KG1 (cell line): Measurements from ENCODE around the gene POLR2M.
A peak's percentile ranks its signal among the peaks of the same experiment; 100 is the strongest.

Experiments
- DNase-seq: peaks from one replicate; lab custom pipeline; 2025; lab: John Stamatoyannopoulos, UW

POLR2M gene

DNA sequence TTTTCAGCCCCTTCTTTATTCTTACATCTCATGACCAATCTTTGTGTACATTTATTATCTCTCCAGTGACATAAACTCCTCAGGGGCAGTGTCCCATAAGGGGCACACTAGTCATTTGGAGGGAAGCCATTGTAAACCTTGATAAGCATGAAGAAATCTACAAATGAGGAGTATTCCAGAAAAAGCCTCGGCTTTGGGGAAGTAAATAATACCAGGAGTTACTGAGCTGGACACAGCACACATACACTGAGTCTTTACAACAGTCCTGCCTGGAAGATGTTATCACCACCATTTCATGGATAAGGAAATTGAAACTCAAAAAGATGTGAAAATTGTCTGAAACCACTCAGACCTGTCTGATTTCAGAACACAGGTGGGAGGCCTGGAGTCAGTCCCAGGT lies 15.4 kb upstream of the POLR2M start:
- DNase-seq: no peak

DNA sequence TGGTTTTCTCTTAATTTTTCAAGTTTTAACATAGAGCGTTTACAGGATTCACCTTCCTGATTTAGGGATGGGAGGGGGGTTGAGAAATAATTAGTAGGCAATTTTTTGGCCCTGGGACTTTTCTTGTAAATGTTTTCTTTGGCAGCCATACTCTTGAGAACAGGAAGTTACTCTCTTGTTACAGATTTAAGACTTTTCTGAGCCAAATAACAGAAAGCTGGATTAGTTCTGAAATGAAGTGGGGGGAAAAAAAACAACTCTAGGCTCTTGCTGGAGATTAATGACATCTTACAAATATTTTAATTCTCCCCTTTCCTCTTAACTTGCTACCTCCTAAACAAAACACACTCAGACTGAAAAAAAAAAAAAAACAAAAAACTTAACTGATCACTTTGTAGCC lies 13.8 kb upstream of the POLR2M start:
- DNase-seq: no peak

DNA sequence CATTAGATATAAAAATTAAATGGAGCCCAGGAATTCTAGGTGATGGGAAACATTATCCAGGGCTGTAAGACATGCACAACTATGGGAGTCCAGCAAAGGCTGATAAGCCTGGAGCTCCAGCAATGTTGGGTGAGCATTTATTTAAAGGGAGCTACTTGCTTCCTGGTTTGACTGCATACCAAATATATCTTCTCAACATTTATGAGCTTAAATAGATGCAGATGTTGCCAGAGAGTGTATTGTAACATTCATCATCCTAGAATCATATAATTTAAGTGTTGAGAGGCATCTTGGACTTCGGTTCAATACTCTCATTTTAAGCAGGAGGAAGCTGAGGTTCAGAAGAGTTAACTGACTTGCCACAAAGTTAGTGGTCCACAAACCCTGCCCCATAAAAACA lies 12.2 kb upstream of the POLR2M start:
- no peak for DNase-seq

DNA sequence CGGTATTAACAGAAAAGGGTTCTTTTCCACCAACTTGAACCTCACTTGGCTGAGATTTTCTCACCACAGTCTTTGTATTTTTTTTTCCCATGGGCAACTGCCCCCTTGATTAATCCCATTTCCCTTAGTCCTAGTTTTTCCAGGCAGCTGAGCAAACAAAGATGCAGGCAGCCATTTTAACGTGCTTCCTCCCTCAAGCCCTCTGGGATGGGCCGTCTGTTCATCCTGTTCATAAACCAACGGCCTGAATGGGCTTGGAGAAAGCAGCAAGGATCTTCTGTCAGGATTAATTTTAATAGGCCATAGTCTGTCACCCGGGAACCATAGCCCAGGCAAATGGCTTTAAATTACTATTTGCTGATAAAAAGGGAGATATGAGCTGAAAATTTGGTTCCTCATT lies 10.4 kb upstream of the POLR2M start:
- no peak for DNase-seq

DNA sequence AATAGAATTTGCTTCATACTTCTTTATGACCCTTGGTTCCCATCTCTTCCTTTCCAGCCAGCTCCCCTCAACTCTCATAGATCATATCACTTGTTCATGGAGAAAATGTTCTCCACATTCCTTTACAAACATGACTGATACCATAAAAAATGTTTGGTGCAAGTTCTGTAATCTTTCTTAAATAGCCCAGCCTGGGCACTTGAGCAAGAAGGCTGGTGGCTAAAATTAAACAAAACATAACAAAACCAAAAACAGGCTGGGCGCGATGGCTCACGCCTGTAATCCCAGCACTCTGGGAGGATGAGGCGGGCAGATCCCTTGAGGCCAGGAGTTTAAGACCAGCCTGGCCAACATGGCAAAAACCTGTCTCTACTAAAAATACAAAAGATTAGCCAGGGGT lies 8.9 kb upstream of the POLR2M start:
- no peak for DNase-seq

DNA sequence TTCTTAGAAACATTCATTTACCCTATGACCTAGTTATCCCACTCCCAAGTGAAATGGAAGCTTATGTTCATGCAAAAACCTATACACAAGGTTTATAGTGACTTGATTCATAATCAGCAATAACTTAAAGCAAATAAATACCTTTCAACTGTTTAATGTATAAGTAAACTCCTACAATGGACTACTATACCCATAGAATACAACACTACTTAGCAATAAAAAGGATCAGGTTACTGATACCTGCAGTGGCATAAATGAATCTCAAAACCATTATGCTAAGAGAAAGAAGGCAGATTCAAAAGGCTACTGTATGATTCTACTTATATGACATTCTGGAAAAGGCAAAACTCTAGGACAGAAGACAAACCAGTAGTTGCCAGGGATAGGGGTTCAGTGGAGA lies 8.3 kb upstream of the POLR2M start:
- DNase-seq: no peak

DNA sequence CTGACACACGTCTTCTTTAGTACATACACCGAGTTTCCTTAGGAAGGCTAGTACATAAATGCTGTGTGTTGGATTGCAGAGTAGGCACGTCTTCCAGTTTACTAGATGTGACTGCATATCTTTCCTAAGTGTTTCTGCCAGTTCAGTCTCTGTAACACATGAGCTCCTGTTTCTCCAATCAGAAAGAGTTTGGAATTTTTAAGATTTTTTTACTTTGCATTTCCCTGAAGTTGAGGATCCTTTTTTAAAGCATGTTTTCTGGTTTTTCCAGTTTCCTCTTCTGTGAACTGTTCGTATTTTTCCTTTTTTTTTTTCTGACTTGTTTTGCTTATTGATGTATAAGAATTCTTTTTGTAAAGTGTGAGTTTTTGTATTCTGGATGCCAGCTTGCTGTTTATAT lies 7.5 kb upstream of the POLR2M start:
- DNase-seq: no peak

DNA sequence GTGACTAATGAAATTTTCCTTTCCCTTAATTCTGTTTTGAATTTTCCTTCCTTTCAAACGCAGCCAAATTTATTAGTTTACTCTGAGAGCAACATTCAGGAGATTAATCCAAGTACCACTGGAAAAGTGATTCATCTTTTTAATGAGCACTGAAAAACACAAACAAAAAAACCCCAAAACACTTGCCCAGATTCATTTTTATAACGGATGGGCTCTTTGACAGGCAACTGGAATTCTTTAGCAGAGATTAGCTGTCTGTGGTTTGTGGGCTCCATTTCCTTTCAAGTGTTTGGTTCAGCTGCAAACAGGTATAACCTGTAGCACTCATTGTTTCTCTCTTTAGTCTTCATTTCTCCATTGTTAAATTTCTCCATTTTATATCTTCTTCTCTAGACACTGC lies 3.1 kb upstream of the POLR2M start:
- DNase-seq: no peak

DNA sequence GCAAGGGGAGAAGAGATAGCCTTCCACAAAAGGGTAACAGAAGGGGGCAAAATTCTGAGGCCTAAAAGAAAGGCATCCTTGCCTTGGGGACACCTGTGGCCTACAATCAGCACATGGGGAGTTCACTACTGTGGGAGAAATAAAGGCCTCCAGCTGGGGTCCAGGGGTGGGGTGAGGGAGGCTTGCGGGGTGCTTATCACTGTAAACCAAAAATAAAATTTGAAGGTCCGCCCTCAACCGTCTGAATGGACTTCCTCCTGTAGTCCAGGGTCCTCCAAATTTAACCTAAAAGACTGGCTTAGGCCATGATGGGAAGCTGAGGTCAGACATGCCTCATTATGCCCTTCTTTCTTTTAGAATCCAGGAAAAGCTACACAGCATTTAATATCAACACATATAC lies 2.1 kb upstream of the POLR2M start:
- DNase-seq: no peak

DNA sequence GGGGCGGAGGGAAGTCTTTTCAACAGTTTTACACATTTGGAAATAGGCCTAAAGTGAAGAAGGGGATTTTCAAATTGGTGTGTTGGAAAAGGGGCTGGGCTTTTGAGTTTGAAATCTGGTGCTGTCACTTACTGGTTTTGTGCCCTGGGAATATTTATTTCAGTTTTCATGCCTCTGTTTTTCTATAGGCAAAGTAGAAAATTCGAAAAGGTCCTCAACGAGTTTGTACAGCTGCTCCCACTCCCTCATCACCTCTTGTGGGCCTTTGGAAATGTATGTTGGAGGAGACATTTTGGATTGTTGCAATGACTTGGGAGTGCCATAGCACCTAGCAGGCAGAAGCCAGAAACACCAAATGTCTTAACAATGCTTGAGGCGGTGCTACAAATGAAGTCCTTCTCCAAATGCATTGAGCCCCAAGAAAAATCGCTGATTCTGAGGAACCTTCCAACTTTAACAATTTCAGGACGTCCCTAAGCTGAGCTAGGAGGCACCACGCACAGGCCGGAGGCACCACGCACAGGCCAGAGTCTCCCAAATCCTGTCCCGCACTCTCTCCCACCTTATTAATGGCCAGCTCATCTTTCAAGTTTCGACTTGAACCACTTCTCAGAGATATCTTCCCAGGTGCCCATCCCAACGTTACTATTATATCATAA lies 639 bp upstream of the POLR2M start:
- DNase-seq: no peak

DNA sequence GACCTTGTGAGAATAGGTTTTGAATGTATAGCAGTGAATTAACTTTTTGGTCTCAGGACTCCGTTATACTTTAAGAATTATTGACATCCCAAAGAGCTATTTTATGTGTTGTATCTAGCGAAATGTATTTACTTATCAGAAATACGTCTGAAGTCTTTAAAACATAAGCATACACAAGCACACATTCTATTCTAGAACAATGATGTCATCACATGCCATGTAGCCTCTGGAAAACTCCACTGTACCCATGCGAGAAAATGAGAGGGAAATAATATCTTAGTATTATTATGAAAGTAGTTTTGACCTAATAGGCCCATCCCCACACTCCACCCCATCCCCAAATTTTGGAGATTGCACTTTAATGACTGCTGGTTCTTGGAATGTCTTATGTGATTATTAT lies 1.5 kb downstream of the POLR2M start:
- no peak for DNase-seq

DNA sequence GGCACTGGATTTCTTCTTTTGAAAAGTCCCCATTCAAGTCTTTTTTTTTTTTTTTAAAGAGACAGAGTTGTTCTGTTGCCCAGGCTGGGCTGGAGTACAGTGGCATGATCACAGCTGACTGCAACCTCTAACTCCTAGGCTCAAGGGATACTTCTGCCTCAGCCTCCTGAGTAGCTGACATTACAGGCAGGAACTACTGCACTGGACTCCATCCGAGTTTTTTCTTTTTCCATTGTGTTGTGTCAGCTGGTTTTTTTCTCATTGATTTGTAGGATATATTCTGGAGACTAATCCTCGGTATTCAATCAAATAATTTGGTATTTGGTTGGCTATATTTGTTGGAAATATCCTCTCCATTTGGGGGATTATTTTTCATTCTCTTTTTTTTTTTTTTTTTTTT lies 11.8 kb downstream of the POLR2M start:
- no peak for DNase-seq

DNA sequence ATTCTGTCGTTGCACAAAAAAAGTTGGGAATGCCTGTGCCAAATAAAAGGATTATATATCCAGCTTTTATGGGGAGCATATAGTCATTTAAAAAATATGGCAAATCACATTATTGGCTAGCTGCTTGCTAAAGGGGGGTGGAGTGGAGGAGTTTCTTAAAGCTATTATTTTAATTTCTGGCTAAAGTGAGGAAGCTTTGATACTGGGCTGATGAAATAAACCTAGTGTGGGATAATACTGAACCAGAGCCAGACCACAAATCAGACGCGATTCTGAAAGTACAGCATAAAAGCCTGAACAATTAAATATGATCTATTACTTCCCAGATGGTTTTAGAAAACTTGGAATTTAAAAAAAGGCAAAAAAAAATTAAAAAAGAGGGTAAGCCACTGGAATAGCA lies 14.4 kb downstream of the POLR2M start:
- no peak for DNase-seq

DNA sequence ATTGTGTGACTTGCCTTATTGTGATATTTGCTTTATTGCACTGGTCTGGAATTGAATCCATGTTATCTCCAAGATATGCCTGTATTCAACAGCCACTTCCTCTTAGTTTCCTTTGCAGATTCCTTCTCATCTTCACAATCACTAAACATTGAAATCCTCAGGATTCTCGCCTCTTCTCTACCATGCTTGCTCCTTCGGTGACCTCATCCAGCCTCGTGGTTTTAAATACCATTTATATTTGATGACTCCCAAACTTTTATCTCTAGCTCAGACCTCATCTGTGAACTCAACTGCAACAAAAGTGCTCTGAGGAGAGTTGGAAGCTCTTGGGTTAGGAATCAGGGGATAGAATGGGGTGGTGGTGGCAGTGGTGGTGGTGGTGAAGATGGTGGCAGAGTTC lies 19.9 kb downstream of the POLR2M start:
- no peak for DNase-seq

DNA sequence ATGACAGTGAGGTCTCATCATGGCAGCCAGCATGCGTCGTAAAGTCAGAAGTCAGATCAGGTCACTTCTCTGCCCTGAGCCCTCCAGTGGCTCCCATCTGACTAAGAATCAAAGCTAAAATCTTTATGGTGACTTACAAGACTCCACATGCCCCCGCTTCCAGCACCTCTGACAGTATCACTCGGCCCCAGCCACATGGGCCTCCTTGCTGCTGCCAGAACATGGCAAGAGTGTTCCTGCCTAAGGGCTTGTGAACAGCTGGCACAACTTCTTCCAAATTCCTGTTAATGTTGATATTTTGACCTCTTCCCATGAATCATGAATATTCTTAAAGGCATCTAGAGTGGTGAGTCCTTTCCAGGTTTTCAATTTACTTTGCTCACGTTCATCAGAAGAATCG lies 20.5 kb downstream of the POLR2M start:
- no peak for DNase-seq

DNA sequence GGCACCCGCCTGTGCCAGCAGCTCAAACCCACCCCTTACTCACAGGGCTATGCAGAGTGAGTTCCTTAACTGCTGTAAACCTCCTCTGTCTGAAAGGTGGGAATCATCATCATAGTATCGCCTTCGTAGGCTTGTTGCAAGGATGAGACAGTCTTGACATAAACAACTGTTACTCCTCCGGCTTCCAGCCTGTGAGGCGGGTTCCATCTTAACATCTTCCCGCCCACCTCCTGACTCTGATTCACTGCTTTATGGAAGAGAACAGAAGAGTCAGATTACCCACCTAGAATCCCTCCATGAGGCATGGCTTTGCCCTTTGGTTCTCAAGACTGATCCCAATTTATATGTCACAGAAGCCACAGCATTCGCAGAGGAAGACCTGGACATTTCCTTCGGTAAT lies 21.9 kb downstream of the POLR2M start:
- no peak for DNase-seq

DNA sequence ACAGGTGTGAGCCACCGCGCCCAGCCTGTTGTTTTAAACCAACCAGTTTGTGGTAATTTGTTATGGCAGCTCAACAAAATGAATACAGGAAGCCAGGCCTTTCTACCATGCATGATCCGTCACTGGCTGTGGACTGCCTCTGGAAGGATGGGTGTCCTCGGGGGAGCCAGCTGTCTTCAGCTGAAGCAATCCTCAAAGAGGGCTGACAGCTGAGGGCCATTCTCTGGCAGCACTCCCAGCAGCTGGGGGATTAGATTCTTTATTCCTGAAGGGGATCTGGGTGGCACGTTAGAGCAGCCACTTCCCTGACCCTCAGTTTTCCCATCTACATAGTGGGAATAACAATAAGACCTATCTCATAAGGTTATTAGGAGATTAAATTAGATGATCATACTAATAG lies 24.4 kb downstream of the POLR2M start:
- no peak for DNase-seq

DNA sequence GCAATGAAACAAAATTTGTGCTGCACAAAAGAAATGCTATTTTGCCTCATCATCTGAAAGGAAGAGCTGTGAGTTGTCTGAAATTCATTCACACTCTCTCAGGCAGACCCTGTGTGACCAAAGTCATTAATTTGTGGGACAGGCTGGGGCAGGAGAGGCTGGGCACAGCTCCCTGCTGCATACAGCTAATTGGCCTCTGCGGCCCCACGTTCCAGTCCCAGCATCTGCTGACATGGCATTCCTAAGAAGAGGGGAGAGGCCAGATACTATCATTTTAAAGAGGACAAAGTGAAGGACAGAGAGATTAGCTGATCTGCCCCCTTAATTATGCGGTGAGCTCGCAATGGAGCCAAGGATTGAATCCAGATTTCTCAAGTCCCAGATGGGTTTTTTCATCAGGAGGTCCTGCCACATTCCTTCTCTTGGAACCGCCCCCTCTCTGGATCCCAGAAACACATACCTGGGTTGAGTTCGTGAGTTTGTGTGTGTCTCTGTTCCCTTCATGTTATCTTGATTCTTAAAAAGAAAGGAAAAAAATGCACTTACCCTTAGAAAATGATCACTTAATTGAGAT lies 25.1 kb downstream of the POLR2M start:
- DNase-seq: no peak

DNA sequence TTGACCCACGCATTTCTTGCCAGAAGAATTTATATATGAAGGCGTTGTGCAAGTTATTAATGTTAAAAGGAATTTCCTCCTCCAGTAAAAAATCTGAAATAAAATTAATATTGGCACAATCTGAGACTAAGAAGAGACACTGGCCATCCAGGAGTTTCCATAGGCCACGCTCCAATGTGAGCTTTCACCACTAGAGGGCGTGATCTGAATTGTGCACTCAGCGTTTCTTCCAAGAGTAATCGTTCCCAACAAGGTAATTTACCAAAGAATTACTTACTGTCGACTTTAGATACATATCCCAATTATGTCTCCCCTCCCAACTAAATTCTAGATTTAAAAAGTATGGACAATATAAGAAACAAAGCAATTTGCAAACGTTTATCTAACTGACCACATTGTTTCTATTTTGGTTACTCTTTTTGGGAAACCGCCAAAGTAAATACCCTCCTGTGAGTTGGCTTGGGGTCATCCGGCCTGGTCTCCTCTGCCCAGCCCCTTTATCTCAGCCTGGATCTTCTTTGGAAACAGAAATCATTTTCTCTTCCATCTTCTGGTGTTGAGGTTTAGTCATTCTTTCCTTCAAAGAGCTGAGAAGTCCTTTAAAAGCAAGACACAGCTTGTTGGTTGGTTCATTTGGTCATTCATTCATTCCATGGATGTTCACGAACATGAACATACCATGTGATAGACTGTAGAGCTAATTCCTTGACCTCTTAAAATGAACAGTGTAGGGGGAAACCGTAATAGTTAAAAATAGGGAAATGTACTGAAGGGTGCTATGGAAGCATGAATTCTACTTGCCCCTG lies 26.2 kb downstream of the POLR2M start:
- DNase-seq: peak; percentile 8

DNA sequence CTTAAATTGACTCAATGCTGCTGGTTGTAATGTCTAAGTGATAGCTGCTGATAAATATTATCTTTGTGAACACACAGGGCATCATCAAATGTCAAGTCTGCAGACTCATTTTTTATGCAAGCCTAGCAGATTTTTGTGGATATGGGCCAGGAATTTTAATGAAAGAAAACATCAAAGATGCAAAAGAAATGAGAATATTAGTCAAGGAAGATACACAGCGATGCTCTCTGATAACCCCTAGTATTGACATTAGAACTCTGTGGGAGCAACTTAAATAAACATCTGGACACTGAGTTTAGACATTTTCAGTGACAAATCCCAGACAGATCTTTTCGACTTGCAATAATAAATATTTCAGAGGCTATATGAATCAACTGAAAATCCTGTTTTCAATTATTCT lies 28.3 kb downstream of the POLR2M start:
- no peak for DNase-seq

DNA sequence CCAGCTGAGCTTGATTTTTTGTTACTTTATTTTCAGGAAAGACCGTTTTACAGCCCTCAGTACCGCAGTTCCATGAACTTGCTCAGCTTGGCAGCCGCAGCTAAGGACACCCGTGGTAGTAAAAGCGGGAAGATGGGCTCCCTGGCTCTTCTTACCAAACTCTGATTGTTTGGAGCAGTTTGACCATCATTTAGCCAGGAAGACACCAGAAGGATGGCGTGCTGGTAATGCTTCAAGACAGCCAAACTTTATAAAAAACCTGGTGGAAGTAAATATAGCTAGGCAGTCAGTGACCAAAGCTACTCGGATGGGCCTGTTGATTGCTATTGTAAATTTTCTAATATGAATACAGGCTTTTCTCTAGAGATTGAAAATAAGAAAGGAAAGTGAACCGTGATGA lies 28.9 kb downstream of the POLR2M start:
- no peak for DNase-seq

DNA sequence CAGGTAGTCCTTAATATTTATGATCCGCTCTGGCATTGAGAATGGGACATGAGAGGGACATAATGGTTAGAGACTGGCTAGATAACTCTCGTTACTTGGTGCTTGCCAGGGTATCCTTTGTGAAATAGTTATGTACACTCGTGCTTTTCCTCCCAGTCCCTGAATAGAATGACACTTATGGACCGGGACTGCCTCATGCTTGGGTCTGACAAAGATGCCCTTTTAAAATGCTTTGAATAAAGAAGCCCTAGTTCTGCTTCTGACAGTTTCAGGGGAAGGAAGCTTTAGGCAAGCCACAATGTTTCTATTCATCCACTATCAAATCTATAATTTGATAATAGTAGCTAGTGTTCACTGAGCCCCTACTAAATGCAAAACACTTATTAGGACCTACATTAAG lies 29.4 kb downstream of the POLR2M start:
- no peak for DNase-seq

DNA sequence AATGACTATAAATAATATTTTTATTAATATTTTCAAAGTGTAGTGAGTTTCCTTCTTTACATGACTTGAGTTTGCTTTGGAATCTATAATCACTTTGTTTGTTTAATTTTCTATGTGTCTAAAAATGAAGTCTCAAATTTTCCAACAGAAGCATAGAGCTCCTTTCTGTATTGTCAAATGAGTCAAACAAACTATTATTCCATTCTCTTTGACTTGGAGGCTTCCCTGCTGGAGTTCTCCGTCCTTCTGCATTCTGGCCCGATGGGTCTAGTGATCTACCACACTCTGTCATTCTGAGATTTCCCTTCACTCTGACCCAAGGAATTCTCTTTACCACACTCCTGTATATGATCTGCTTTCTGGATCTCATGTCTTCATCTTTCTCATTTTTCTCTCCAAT lies 30.1 kb downstream of the POLR2M start:
- no peak for DNase-seq
